ENCODE measurements around the gene CYP3A4.

The CYP3A4 gene

GRCh38 chr7:99720800-99721595 lies 63.0 kb downstream of the CYP3A4 start:
- DNase-seq = no peak

GRCh38 chr7:99719996-99720769 lies 63.8 kb downstream of the CYP3A4 start:
- no peak for DNase-seq

- DNase-seq = no peak
These were observed 69.9 kb downstream of the CYP3A4 start for GRCh38 chr7:99713995-99714570.

GRCh38 chr7:99709838-99710578 lies 74.0 kb downstream of the CYP3A4 start:
- no peak for DNase-seq

GRCh38 chr7:99709260-99709659 lies 74.7 kb downstream of the CYP3A4 start:
- no peak for DNase-seq

GRCh38 chr7:99707096-99707495 lies 76.9 kb downstream of the CYP3A4 start:
- no peak for DNase-seq
